HEK293 (cell line): ENCODE data around the gene HEPHL1.
A peak's percentile ranks its signal among the peaks of the same experiment; 100 is the strongest.

ENCODE experiments used
- BCL11A ChIP-seq: fragments of 450-650 bp; formaldehyde crosslinking; IDR thresholded peaks from 2 replicates; pipeline ENCODE4 v1.5.1; 2016; ENCODE audit warnings: low read depth, missing biosample characterization, missing genetic modification characterization
- BCL11B ChIP-seq: fragments of 450-650 bp; formaldehyde crosslinking; IDR thresholded peaks from 2 replicates; pipeline ENCODE4 v1.5.1; 2016; ENCODE audit warnings: low read depth, missing biosample characterization, missing genetic modification characterization
- EGR2 ChIP-seq: fragments of 450-650 bp; formaldehyde crosslinking; IDR thresholded peaks from 2 replicates; pipeline ENCODE4 v1.5.1; 2016; ENCODE audit warnings: low read depth, missing biosample characterization, missing genetic modification characterization
- FEZF1 ChIP-seq: fragments of 450-650 bp; formaldehyde crosslinking; IDR thresholded peaks from 2 replicates; pipeline ENCODE4 v1.5.1; 2016; ENCODE audit warnings: missing biosample characterization, missing genetic modification characterization
- GFI1B ChIP-seq: fragments of 450-650 bp; formaldehyde crosslinking; IDR thresholded peaks from 2 replicates; pipeline ENCODE4 v1.5.1; 2016; ENCODE audit warnings: missing biosample characterization, missing genetic modification characterization
- HOXC10 ChIP-seq: sonication (generic); formaldehyde crosslinking; IDR thresholded peaks from 2 replicates; pipeline ENCODE4 v1.8.1; 2023; ENCODE audit warnings: mild to moderate bottlenecking, missing genetic modification reagents
- KLF8 ChIP-seq: fragments of 450-650 bp; formaldehyde crosslinking; IDR thresholded peaks from 2 replicates; pipeline ENCODE4 v1.5.1; 2016; ENCODE audit warnings: missing biosample characterization, missing genetic modification characterization
- MEIS1 ChIP-seq: sonication (generic); formaldehyde crosslinking; IDR thresholded peaks from 2 replicates; pipeline ENCODE4 v1.8.1; 2022; ENCODE audit warnings: missing genetic modification reagents, mild to moderate bottlenecking, borderline replicate concordance
- PRDM1 ChIP-seq: fragments of 450-650 bp; formaldehyde crosslinking; IDR thresholded peaks from 2 replicates; pipeline ENCODE4; 2016; ENCODE audit warnings: missing biosample characterization, missing genetic modification characterization
- RBAK ChIP-seq: fragments of 450-650 bp; formaldehyde crosslinking; IDR thresholded peaks from 2 replicates; pipeline ENCODE4 v1.5.1; 2016; ENCODE audit warnings: missing biosample characterization, missing genetic modification characterization
- SALL2 ChIP-seq: fragments of 450-650 bp; formaldehyde crosslinking; IDR thresholded peaks from 2 replicates; pipeline ENCODE4 v1.5.0; 2017; ENCODE audit warnings: missing biosample characterization, mild to moderate bottlenecking, missing genetic modification characterization, borderline replicate concordance
- SP2 ChIP-seq: fragments of 450-650 bp; formaldehyde crosslinking; IDR thresholded peaks from 2 replicates; pipeline ENCODE4 v1.5.1; 2016; ENCODE audit warnings: missing biosample characterization, missing genetic modification characterization
- SP3 ChIP-seq: fragments of 450-650 bp; formaldehyde crosslinking; IDR thresholded peaks from 2 replicates; pipeline ENCODE4 v1.5.1; 2016; ENCODE audit warnings: missing biosample characterization, missing genetic modification characterization
- YY1 ChIP-seq: fragments of 450-650 bp; formaldehyde crosslinking; IDR thresholded peaks from 2 replicates; pipeline ENCODE4 v1.5.1; 2018; ENCODE audit warnings: missing biosample characterization, missing genetic modification characterization
- ZBTB11 ChIP-seq: fragments of 450-650 bp; formaldehyde crosslinking; conservative IDR thresholded peaks from 2 replicates; pipeline ENCODE4 v1.5.1; 2016; ENCODE audit warnings: low read depth, missing biosample characterization, missing genetic modification characterization
- ZNF132 ChIP-seq: fragments of 450-650 bp; formaldehyde crosslinking; IDR thresholded peaks from 2 replicates; pipeline ENCODE4 v1.5.1; 2017; ENCODE audit warnings: missing biosample characterization, missing genetic modification characterization, borderline replicate concordance
- ZNF146 ChIP-seq: fragments of 450-650 bp; formaldehyde crosslinking; IDR thresholded peaks from 2 replicates; pipeline ENCODE4 v1.5.1; 2016; ENCODE audit warnings: missing biosample characterization, missing genetic modification characterization
- ZNF155 ChIP-seq: fragments of 450-650 bp; formaldehyde crosslinking; IDR thresholded peaks from 2 replicates; pipeline ENCODE4 v1.5.1; 2016; ENCODE audit warnings: missing biosample characterization, missing genetic modification characterization
- ZNF157 ChIP-seq: fragments of 450-650 bp; formaldehyde crosslinking; IDR thresholded peaks from 2 replicates; pipeline ENCODE4 v1.5.1; 2016; ENCODE audit warnings: missing biosample characterization, missing genetic modification characterization
- ZNF169 ChIP-seq: fragments of 450-650 bp; formaldehyde crosslinking; IDR thresholded peaks from 2 replicates; pipeline ENCODE4 v1.5.1; 2016; ENCODE audit warnings: missing biosample characterization, missing genetic modification characterization
- ZNF2 ChIP-seq: fragments of 450-650 bp; formaldehyde crosslinking; IDR thresholded peaks from 2 replicates; pipeline ENCODE4 v1.5.1; 2016; ENCODE audit warnings: missing biosample characterization, missing genetic modification characterization
- ZNF311 ChIP-seq: fragments of 450-650 bp; formaldehyde crosslinking; IDR thresholded peaks from 2 replicates; pipeline ENCODE4 v1.5.1; 2017; ENCODE audit warnings: missing biosample characterization, missing genetic modification characterization, borderline replicate concordance
- ZNF335 ChIP-seq: fragments of 450-650 bp; formaldehyde crosslinking; conservative IDR thresholded peaks from 2 replicates; pipeline ENCODE4 v1.5.1; 2016; ENCODE audit warnings: missing biosample characterization, missing genetic modification characterization
- ZNF362 ChIP-seq: fragments of 450-650 bp; formaldehyde crosslinking; IDR thresholded peaks from 2 replicates; pipeline ENCODE4 v1.5.1; 2016; ENCODE audit warnings: missing biosample characterization, missing genetic modification characterization
- ZNF394 ChIP-seq: fragments of 450-650 bp; formaldehyde crosslinking; IDR thresholded peaks from 2 replicates; pipeline ENCODE4 v1.5.1; 2016; ENCODE audit warnings: missing biosample characterization, missing genetic modification characterization, mild to moderate bottlenecking, moderate library complexity, borderline replicate concordance
- ZNF610 ChIP-seq: fragments of 450-650 bp; formaldehyde crosslinking; IDR thresholded peaks from 2 replicates; pipeline ENCODE4 v1.5.1; 2016; ENCODE audit warnings: missing biosample characterization, missing genetic modification characterization, borderline replicate concordance
- ZNF623 ChIP-seq: fragments of 450-650 bp; formaldehyde crosslinking; IDR thresholded peaks from 2 replicates; pipeline ENCODE4 v1.5.1; 2016; ENCODE audit warnings: missing biosample characterization, missing genetic modification characterization
- ZNF624 ChIP-seq: fragments of 450-650 bp; formaldehyde crosslinking; IDR thresholded peaks from 2 replicates; pipeline ENCODE4 v1.5.1; 2017; ENCODE audit warnings: missing biosample characterization, missing genetic modification characterization
- ZNF664 ChIP-seq: fragments of 450-650 bp; formaldehyde crosslinking; IDR thresholded peaks from 2 replicates; pipeline ENCODE4 v1.5.1; 2016; ENCODE audit warnings: missing biosample characterization, missing genetic modification characterization
- ZNF747 ChIP-seq: fragments of 450-650 bp; formaldehyde crosslinking; IDR thresholded peaks from 2 replicates; pipeline ENCODE4 v1.5.1; 2016; ENCODE audit warnings: missing biosample characterization, missing genetic modification characterization
- ZNF776 ChIP-seq: fragments of 450-650 bp; formaldehyde crosslinking; IDR thresholded peaks from 2 replicates; pipeline ENCODE4 v1.5.0; 2017; ENCODE audit warnings: missing biosample characterization, missing genetic modification characterization, borderline replicate concordance
- ZNF777 ChIP-seq: fragments of 450-650 bp; formaldehyde crosslinking; IDR thresholded peaks from 2 replicates; pipeline ENCODE4 v1.5.1; 2017; ENCODE audit warnings: missing biosample characterization, missing genetic modification characterization, borderline replicate concordance
- ZNF830 ChIP-seq: fragments of 450-650 bp; IDR thresholded peaks from 2 replicates; pipeline ENCODE4 v1.5.0; 2018; ENCODE audit warnings: missing biosample characterization, missing genetic modification characterization, low read depth, mild to moderate bottlenecking, moderate library complexity
- ZSCAN18 ChIP-seq: fragments of 450-650 bp; formaldehyde crosslinking; IDR thresholded peaks from 2 replicates; pipeline ENCODE4 v1.5.1; 2016; ENCODE audit warnings: missing biosample characterization, missing genetic modification characterization
- ZSCAN4 ChIP-seq: fragments of 450-650 bp; formaldehyde crosslinking; IDR thresholded peaks from 2 replicates; pipeline ENCODE4 v1.5.1; 2017; ENCODE audit warnings: missing biosample characterization, missing genetic modification characterization

The HEPHL1 gene

GRCh38 chr11:94129512-94130297 is 108.6 kb downstream of the HEPHL1 start (continued):
- TF ChIP-seq ZBTB11 (tag by site-specific recombination) (no peak), ZNF623 (no peak), ZNF776 (no peak), SALL2 (tag by site-specific recombination) (no peak), PRDM1 (tag by site-specific recombination) (no peak), SP3 (0 out of 2 replicates have a peak, but pooled peaks have one; percentile 34), ZSCAN18 (tag by site-specific recombination) (no peak), ZNF830 (tag by site-specific recombination) (no peak), HOXC10 (CRISPR knock-in tag) (no peak), ZNF664 (tag by site-specific recombination) (no peak), KLF8 (tag by site-specific recombination) (peak; percentile 30; the same call in 1 of the 2 replicates), ZNF146 (no peak), ZNF335 (no peak; the same call in none of the 2 replicates), ZNF157 (tag by site-specific recombination) (no peak), BCL11B (tag by site-specific recombination) (no peak), FEZF1 (no peak), ZNF394 (tag by site-specific recombination) (no peak), ZNF610 (peak; percentile 60; the same call in 1 of the 2 replicates), ZNF777 (no peak), YY1 (tag by site-specific recombination) (no peak), ZNF311 (no peak), ZNF362 (tag by site-specific recombination) (no peak), GFI1B (tag by site-specific recombination) (no peak), ZNF132 (tag by site-specific recombination) (no peak), ZNF169 (no peak), ZNF155 (tag by site-specific recombination) (no peak), EGR2 (tag by site-specific recombination) (no peak), SP2 (tag by site-specific recombination) (0 out of 2 replicates have a peak, but pooled peaks have one; percentile 22), ZNF2 (tag by site-specific recombination) (0 out of 2 replicates have a peak, but pooled peaks have one; percentile 7), BCL11A (tag by site-specific recombination) (no peak), RBAK (tag by site-specific recombination) (no peak), ZNF624 (tag by site-specific recombination) (no peak), ZSCAN4 (tag by site-specific recombination) (no peak), ZNF747 (no peak), MEIS1 (CRISPR knock-in tag) (no peak)
